GM18502 (cell line): ENCODE measurements around the gene PEX5.
"Not testable (repeated sequence)": the region's sequence is repeated elsewhere in the genome, so short reads cannot be mapped to it uniquely, and the experiment has no call there.

Experiments used
- ATAC-seq: cut with Tn5 transposase; IDR thresholded peaks from one replicate; pipeline ENCODE4 v1.9.1; 2021; ENCODE audit warnings: mild to moderate bottlenecking; ENCODE audit not compliant: unreplicated experiment, poor library complexity

Gene PEX5

DNA sequence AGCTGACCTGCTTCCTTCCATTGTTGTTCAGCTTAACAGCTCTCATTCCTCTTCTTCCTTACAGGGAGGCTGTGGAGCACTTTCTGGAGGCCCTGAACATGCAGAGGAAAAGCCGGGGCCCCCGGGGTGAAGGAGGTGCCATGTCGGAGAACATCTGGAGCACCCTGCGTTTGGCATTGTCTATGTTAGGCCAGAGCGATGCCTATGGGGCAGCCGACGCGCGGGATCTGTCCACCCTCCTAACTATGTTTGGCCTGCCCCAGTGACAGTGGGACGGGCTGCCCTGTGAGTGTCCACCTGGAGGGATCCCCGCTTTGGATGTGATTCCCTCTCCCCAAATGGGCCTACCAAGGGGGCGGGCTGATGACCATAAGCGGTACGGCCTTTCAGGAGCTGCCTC lies 20.5 kb downstream of the PEX5 start:
- no peak for ATAC-seq

DNA sequence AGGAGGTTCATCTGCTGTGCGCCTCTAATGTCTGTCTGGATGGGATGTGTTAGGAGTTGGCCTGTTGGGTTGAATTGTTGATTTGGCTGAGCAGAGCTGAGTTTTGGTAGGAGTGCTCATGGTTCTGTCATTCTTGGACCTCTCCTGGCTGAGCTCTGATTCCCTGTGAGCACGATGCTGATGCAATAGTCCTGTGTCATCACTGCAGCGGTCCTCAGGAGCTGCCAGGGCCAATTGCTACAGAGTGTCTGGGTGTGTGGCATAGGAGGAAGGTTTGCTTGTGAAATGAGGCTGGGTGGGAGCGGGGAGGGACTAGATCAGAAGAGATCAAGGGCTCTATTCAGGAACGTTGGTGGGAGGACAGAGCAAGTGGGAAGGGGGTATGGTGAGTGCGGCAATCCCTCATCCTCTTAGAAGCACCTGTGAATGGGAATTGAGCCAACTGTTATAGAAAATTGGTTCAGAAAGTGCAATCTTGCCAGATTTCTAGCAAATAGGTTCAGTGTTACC lies 21.2 kb downstream of the PEX5 start:
- no peak for ATAC-seq

DNA sequence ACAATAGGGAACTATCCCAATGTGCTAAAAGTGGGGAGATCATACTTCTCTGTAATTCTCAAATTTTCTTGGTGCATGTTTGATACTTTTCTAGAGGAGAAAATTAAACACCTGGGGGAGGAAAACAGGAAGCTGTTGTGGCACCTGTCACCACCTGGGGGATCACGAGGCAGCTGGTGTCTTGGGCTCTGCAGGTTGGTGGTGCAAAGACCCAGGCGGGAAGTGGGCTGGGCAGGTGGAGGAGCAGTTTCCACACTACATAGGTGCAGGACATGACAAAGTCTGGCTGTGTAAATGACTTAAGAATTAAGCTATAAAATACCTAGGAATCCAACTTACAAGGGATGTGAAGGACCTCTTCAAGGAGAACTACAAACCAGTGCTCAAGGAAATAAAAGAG lies 23.2 kb downstream of the PEX5 start:
- no peak for ATAC-seq

DNA sequence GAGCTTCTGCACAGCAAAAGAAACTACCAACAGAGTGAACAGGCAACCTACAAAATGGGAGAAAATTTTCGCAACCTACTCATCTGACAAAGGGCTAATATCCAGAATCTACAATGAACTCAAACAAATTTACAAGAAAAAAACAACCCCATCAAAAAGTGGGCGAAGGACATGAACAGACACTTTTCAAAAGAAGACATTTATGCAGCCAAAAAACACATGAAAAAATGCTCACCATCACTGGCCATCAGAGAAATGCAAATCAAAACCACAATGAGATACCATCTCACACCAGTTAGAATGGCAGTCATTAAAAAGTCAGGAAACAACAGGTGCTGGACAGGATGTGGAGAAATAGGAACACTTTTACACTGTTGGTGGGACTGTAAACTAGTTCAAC lies 24.3 kb downstream of the PEX5 start:
- ATAC-seq: not testable (repeated sequence)

- no peak for ATAC-seq
Measured at GRCh38 chr12:7217475-7218069, 28.1 kb downstream of the PEX5 start.

GRCh38 chr12:7219599-7220243 lies 30.2 kb downstream of the PEX5 start:
- ATAC-seq: no peak

DNA sequence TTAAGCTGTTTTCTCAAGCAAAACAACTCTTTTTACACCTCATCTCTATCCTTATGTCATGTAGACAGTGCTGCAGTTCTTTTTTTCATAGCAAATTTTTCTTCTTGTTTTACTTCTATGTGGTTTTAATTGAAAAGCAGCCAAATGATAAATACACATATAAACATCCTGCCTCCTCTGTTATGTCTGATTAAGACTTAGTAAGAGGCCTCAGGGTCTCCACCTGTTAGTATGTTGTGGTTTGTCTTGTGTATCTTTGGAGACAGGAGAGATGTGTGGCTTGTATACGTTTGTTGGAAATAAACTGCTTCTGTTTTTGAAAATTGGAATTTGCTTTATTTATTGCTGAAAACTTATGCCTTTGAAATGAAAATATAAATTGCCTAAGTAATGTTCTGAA lies 32.0 kb downstream of the PEX5 start:
- ATAC-seq: no peak

DNA sequence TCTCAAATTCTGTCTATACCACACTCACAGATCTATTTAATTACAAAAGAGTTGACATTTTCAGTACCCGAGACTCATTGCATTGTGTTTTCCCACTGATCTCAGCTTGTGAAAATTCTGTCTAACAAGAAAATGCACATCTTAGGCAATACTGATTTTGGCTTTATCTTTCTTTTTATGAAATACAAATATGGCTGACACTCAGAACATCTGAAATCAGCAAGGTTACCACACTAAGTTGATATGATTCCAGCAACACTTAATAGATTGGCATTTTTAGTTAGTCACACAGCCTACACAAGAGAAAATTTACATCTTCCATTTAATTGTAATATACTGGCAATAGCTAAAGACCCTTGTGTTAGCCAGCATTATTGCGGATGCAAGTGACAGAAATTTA lies 40.3 kb downstream of the PEX5 start:
- no peak for ATAC-seq

GRCh38 chr12:7241404-7242005 lies 52.0 kb downstream of the PEX5 start:
- ATAC-seq: no peak

DNA sequence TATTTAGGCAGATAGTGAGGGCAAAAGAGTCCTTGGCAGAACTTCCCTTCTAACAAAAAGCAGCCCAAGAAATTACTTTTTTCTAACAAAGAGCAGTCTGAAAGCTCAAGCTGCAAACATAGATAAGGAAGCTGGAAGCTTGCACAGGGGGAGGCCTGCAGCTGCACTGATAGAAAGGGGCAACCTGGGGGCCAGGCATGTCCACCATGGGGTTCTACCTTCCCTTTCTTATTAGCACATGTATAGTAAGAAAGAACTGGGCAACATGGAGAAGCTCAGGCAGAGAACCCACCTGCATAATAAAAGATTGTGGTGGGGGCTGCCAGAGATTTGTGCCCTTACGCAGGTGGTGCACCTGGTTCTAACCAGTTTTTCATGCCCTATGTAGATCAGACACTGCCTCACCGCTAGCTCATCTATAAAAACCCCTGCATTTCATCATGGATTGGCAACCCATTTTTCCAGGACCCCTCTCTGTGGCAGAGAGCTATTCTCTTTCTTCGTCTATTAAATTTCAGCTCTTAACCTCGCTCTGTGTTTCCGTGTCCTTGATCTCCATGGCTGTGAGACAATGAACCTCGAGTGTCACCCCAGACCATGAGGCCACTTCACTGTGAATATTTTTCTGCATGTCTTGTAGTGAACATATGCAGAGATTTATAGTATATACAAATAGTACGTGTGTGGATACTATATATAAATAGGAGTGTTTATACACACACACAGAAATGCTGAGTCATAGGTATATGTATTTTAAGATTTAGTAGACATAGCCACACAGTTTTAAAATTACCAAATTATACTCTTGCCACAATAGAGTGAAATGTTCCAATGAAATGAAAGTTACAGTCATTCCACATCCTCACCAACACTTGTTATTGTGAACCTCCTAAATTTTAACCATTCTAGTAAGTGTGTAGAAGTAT lies 53.0 kb downstream of the PEX5 start:
- ATAC-seq: no peak

DNA sequence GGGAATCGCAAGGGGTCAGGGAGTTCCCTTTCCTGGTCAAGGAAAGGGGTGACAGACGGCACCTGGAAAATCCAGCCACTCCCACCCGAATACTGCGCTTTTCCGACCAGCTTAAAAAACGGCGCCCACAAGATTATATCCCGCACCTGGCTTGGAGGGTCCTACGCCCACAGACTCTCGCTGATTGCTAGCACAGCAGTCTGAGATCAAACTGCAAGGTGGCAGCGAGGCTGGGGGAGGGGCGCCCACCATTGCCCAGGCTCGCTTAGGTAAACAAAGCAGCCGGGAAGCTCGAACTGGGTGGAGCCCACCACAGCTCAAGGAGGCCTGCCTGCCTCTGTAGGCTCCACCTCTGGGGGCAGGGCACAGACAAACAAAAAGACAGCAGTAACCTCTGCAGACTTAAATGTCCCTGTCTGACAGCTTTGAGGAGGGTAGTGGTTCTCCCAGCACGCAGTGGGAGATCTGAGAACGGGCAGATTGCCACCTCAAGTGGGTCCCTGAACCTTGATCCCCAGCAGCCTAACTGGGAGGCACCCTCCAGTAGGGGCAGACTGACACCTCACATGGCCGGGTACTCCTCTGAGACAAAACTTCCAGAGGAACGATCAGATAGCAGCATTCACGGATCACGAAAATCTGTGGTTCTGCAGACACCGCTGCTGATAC lies 62.0 kb downstream of the PEX5 start:
- ATAC-seq: not testable (repeated sequence)

- no peak for ATAC-seq
Measured at GRCh38 chr12:7259060-7259459, 69.6 kb downstream of the PEX5 start.
